AG04450 (cell line): ENCODE measurements around the gene ARHGAP42. TPM values are rescaled to one million over a fixed set of nuclear protein-coding genes. Genes with fewer than 3 reads are reported as not detected.

Experiments used
- CTCF ChIA-PET: fragments of 300-600, 350-600 bp; formaldehyde crosslinking; extraction: SDS; loops from one replicate; lab custom pipeline; 2022; ENCODE audit warnings: antibody characterized with exemption, inconsistent platforms; lab: Charles Lee
- POLR2A ChIA-PET: fragments of 350-600 bp; formaldehyde crosslinking; extraction: SDS; loops from one replicate; lab custom pipeline; 2021; ENCODE audit warnings: antibody characterized with exemption, inconsistent platforms; lab: Yijun Ruan, JAX
- DNase-seq: peaks from one replicate; pipeline ENCODE4 v3.0.0-alpha.2; 2011; ENCODE audit warnings: low read depth, low spot score
- H3K27ac ChIP-seq: one replicate; pipeline ENCODE4 v1.5.1; 2012; ENCODE audit warnings: low read depth, low read length, control low read depth
- H3K27me3 ChIP-seq: one replicate; pipeline ENCODE4 v1.6.0; 2012; ENCODE audit warnings: low read length; ENCODE audit not compliant: control insufficient read depth, insufficient read depth
- H3K4me3 ChIP-seq: 2 replicates; pipeline ENCODE4 v1.5.1; 2011; ENCODE audit warnings: mild to moderate bottlenecking, low read depth, low read length, control low read depth
- H3K9me3 ChIP-seq: 2 replicates; pipeline ENCODE4 v1.5.1; 2012; ENCODE audit warnings: low read length; ENCODE audit not compliant: control insufficient read depth, insufficient read depth
- CTCF ChIP-seq: IDR thresholded peaks from 2 replicates; pipeline ENCODE4 v1.5.1; 2011; ENCODE audit warnings: low read depth, low read length, control low read depth, inconsistent platforms
- polyA plus RNA-seq: library from polyadenylated mRNA; depleted of rRNA; stranded (reverse); fragments of >200 nt; gene quantifications from 2 replicates; pipeline ENCODE4 v1.2.3, GENCODE V29; 2011

The ARHGAP42 gene
- polyA plus RNA-seq, 1 experiment: 9.0 TPM

GRCh38 chr11:100706179-100706578 is 19.1 kb downstream of the ARHGAP42 start:
- Histone ChIP-seq H3K9me3 (no peaks in the 10 kb centered on the region), H3K27ac (no peak overlapping the region), H3K27me3 (no peaks in the 10 kb centered on the region), H3K4me3 (no peak overlapping the region)
- CTCF ChIA-PET: interaction anchor here (1.3 kb wide), 1 partner anchor 19 kb away, joined by 5 read pairs; no protein-coding TSS in a partner anchor
- no peak for DNase-seq
- POLR2A ChIA-PET: no interaction called here
- TF ChIP-seq CTCF: no peak

GRCh38 chr11:100709233-100709957 is 22.3 kb downstream of the ARHGAP42 start:
- Histone ChIP-seq H3K27me3 (no peaks in the 10 kb centered on the region), H3K4me3 (no peak overlapping the region), H3K27ac (peak overlapping the region; percentile 3), H3K9me3 (no peaks in the 10 kb centered on the region)
- DNase-seq: no peak
- ChIA-PET POLR2A (no interaction called here), CTCF (interaction anchor here (0.6 to 2.2 kb wide), 2 partner anchors 22 to 1246 kb away, joined by 3 to 6 read pairs; no protein-coding TSS in a partner anchor)
- TF ChIP-seq CTCF: no peak

- ChIA-PET POLR2A (no interaction called here), CTCF (interaction anchor here (0.7 to 1.3 kb wide), 2 partner anchors 29 to 135 kb away, joined by 3 to 4 read pairs; no protein-coding TSS in a partner anchor)
- H3K9me3 ChIP-seq: no peaks in the 10 kb centered on the region
- no peak overlapping the region for H3K27ac ChIP-seq
- no peak for TF ChIP-seq CTCF
- H3K4me3 ChIP-seq: no peak overlapping the region
- DNase-seq: no peak
- H3K27me3 ChIP-seq: no peaks in the 10 kb centered on the region
Measured at GRCh38 chr11:100711984-100712383, 24.9 kb downstream of the ARHGAP42 start.

- TF ChIP-seq CTCF: no peak
- CTCF ChIA-PET: interaction anchor here (0.7 kb wide), 1 partner anchor 30 kb away, joined by 3 read pairs; no protein-coding TSS in a partner anchor
- H3K9me3 ChIP-seq: no peaks in the 10 kb centered on the region
- no peaks in the 10 kb centered on the region for H3K27me3 ChIP-seq
- POLR2A ChIA-PET: no interaction called here
- H3K4me3 ChIP-seq: no peak overlapping the region
- H3K27ac ChIP-seq: no peak overlapping the region
- no peak for DNase-seq
Measured at GRCh38 chr11:100712583-100712982, 25.5 kb downstream of the ARHGAP42 start.

GRCh38 chr11:100715165-100715761 is 28.2 kb downstream of the ARHGAP42 start:
- POLR2A ChIA-PET: no interaction called here
- TF ChIP-seq CTCF: no peak
- Histone ChIP-seq H3K4me3 (no peak overlapping the region), H3K9me3 (no peaks in the 10 kb centered on the region), H3K27me3 (no peaks in the 10 kb centered on the region), H3K27ac (no peak overlapping the region)
- CTCF ChIA-PET: interaction anchor here (0.6 to 1.2 kb wide), 2 partner anchors 8 to 139 kb away, joined by 3 to 4 read pairs; no protein-coding TSS in a partner anchor
- DNase-seq: no peak
